Measurements from ENCODE around the gene SPATS2.
"Not testable (repeated sequence)": the region's sequence is repeated elsewhere in the genome, so short reads cannot be mapped to it uniquely, and the experiment has no call there.

Gene SPATS2

DNA sequence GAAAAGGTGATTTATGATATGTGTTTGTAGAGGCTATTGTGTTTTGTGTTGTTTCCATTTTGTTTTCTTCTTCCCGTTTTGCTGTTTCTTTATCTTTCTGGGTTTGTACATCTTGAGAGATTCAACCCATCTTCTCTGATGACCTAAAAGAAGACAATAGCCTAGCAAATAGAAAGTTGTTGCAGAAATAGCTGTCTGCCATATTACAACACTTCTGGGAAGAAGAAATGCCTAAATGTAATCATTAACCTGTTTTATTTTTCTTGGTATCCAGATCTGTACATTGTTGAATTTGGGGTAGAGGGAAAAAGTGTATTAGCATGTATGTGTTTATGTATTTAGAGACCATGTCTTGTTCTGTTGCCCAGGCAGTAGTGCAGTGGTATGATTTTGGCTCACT, 50.3 kb downstream of the SPATS2 start:
- ChIA-PET POLR2A (no interaction called here), CTCF (interaction anchor here (0.8 to 1.7 kb wide), 6 partner anchors 11 to 70 kb away, joined by 3 to 6 read pairs (median 4); no protein-coding TSS in a partner anchor)
- no peak for DNase-seq (ENCODE audit: extremely low spot score)
- TF ChIP-seq CTCF (IDR thresholded peaks at IDR 0.05; ENCODE audit: control extremely low read depth, extremely low read depth, low read depth, missing control alignments) = no peak

GRCh38 chr12:49420556-49420955, 53.3 kb downstream of the SPATS2 start:
- no peak for TF ChIP-seq CTCF (IDR thresholded peaks at IDR 0.05; ENCODE audit: control extremely low read depth, extremely low read depth, low read depth, missing control alignments)
- ChIA-PET CTCF (interaction anchor here (1.6 to 2.6 kb wide), 3 partner anchors 9 to 61 kb away, joined by 3 to 7 read pairs (median 4); no protein-coding TSS in a partner anchor), POLR2A (no interaction called here)
- no peak for DNase-seq (ENCODE audit: extremely low spot score)

DNA sequence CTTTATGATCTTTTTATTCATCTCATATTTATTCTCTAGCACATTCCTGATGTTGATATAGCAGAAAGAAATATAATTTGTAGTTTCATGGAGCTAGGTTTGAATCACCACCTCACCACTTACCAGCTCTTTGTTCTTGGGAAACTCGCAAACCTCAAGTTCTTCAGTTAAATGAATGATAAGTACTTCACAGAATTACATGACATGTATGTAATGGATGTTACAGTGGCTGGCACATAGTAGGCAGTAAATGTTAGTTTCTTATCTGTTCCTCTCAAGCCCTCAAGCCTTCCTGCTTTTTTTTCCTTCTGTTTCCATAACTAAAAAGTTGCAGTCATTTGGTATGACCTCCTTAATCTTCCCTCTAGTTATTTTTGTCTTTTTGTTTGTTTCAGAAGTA, 54.9 kb downstream of the SPATS2 start:
- no peak for DNase-seq (ENCODE audit: extremely low spot score)
- POLR2A ChIA-PET = no interaction called here
- CTCF ChIA-PET = interaction anchor here (1.0 to 1.9 kb wide), 3 partner anchors 9 to 59 kb away, joined by 4 to 5 read pairs (median 4); no protein-coding TSS in a partner anchor
- no peak for TF ChIP-seq CTCF (IDR thresholded peaks at IDR 0.05; ENCODE audit: control extremely low read depth, extremely low read depth, low read depth, missing control alignments)

- POLR2A ChIA-PET = interaction anchor here (0.6 to 0.7 kb wide), 3 partner anchors 12 to 1444 kb away, joined by 3 to 7 read pairs (median 3); no protein-coding TSS in a partner anchor
- CTCF ChIA-PET = interaction anchor here (1.2 to 2.0 kb wide), 4 partner anchors 12 to 81 kb away, joined by 3 to 6 read pairs (median 4); no protein-coding TSS in a partner anchor
- no peak for DNase-seq (ENCODE audit: extremely low spot score)
- TF ChIP-seq CTCF (IDR thresholded peaks at IDR 0.05; ENCODE audit: control extremely low read depth, extremely low read depth, low read depth, missing control alignments) = no peak
These were observed 61.5 kb downstream of the SPATS2 start for GRCh38 chr12:49428793-49429192.

- ChIA-PET POLR2A (no interaction called here), CTCF (interaction anchor here (1.2 kb wide), 1 partner anchor 10 kb away, joined by 4 read pairs; no protein-coding TSS in a partner anchor)
- no peak for TF ChIP-seq CTCF (IDR thresholded peaks at IDR 0.05; ENCODE audit: control extremely low read depth, extremely low read depth, low read depth, missing control alignments)
- DNase-seq (ENCODE audit: extremely low spot score) = no peak
These were observed 65.4 kb downstream of the SPATS2 start for GRCh38 chr12:49432616-49433015.

- CTCF ChIA-PET; POLR2A ChIA-PET; DNase-seq (ENCODE audit: extremely low spot score): not testable (repeated sequence)
These were observed 69.5 kb downstream of the SPATS2 start for GRCh38 chr12:49436799-49437198.

DNA sequence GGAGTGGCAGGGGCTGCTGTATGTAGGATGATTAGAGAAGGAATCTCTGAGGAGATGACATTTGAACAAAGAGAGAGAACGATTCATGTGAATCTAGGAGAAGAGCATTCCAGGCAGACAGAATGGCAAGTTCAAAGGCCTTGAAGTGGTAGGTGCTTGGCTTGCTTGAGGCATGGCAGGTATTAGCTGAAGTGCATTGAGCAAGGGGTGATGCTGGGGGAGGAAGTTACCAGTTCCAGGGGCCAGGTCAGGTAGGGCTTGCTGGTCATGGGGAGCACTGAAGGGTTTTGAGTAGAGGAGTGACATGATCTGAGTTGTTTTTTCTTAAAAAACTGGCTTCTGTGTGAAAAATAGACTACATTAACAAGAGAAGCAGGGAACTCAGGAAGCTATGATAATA, 71.8 kb downstream of the SPATS2 start:
- no peak for TF ChIP-seq CTCF (IDR thresholded peaks at IDR 0.05; ENCODE audit: control extremely low read depth, extremely low read depth, low read depth, missing control alignments)
- POLR2A ChIA-PET = no interaction called here
- DNase-seq (ENCODE audit: extremely low spot score) = no peak

More for the DNA sequence above, 71.8 kb downstream of the SPATS2 start:
- CTCF ChIA-PET = interaction anchor here (0.8 to 1.2 kb wide), 2 partner anchors 12 to 22 kb away, joined by 3 read pairs; no protein-coding TSS in a partner anchor

All from GM10248 (cell line).